ENCODE results near the gene ZNF598. TPM values are rescaled to one million over a fixed set of nuclear protein-coding genes. Genes with fewer than 3 reads are reported as not detected.

The ZNF598 gene
- total and polyA plus RNA-seq, 2 of the 13 experiments (the other 11 are each of a cell fraction or from before 2014, with no cell fraction given), result 13.5 to 14.2 TPM

DNA sequence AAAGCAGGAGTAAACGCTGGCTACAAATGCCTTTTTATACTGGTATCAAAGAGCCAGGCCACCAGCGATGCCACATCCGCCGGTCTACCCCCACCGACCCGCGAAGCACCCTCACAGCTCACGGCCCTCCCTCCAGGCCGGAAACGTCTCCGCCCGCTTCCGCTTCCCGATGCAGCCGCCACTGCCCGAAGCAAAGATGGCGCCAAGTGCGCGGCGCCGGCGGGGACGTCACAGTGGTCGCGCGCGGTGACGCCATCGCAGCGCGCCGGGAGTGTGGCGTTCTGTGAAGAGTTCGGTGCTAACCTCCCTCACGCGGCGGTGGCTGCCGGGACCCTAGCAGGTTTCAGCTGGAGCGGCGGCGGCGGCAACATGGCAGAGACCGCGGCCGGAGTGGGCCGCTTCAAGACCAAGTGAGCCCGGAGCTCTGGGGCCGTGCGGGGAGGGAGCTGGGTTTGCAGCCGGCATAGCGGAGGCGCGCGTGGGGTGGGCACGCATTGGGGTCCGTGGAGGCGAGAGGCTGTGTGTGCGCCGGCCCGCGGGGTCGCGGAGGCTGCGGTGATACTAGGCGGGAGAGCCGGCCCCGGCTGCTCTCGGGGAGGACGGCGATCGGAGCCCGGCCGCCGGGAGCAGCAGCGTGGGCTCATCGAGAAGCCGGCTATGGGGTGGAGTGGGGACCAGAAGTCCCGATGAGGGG is 37.7 kb downstream of the ZNF598 start, which contains the start of gene TBL3 (continued):
- TF ChIP-seq ZNF547 (CRISPR knock-in tag; IDR thresholded peaks at IDR 0.05) (peak; percentile 80; the same call in 1 of the 2 replicates), MED1 (CRISPR knock-in tag; IDR thresholded peaks at IDR 0.05) (peak; percentile 79), SRSF4 (IDR thresholded peaks at IDR 0.05; ENCODE audit: low read depth, low read length, poor library complexity, severe bottlenecking) (no peak), SOX13 (IDR thresholded peaks at IDR 0.05) (peak; percentile 23; the same call in 1 of the 2 replicates), SOX13 (CRISPR knock-in tag; conservative IDR thresholded peaks at IDR 0.05 in 1 of 2, IDR thresholded peaks at IDR 0.05 in 1 of 2) (peak in 1 of 2 experiments; percentile 52; a peak in 1 of 4 replicates), THAP11 (CRISPR knock-in tag; IDR thresholded peaks at IDR 0.05) (peak; percentile 98), DMAP1 (CRISPR knock-in tag; IDR thresholded peaks at IDR 0.05) (peak; percentile 95), ZNF556 (CRISPR knock-in tag; IDR thresholded peaks at IDR 0.05; ENCODE audit: borderline replicate concordance) (peak; percentile 98), RARA (CRISPR knock-in tag; IDR thresholded peaks at IDR 0.05) (peak; percentile 56), ZNF30 (CRISPR knock-in tag; IDR thresholded peaks at IDR 0.05) (no peak), TAF15 (IDR thresholded peaks at IDR 0.05; ENCODE audit: low read depth, low read length, poor library complexity, severe bottlenecking) (no peak), MXD4 (CRISPR knock-in tag; IDR thresholded peaks at IDR 0.05) (peak; percentile 92), PAX8 (CRISPR knock-in tag; IDR thresholded peaks at IDR 0.05; ENCODE audit: borderline replicate concordance) (0 out of 2 replicates have a peak, but pooled peaks have one; percentile 86), NAIF1 (CRISPR knock-in tag; IDR thresholded peaks at IDR 0.05; ENCODE audit: borderline replicate concordance) (no peak)
- TF ChIP-seq, protein P1, sequence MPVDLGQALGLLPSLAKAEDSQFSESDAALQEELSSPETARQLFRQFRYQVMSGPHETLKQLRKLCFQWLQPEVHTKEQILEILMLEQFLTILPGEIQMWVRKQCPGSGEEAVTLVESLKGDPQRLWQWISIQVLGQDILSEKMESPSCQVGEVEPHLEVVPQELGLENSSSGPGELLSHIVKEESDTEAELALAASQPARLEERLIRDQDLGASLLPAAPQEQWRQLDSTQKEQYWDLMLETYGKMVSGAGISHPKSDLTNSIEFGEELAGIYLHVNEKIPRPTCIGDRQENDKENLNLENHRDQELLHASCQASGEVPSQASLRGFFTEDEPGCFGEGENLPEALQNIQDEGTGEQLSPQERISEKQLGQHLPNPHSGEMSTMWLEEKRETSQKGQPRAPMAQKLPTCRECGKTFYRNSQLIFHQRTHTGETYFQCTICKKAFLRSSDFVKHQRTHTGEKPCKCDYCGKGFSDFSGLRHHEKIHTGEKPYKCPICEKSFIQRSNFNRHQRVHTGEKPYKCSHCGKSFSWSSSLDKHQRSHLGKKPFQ (CRISPR knock-in tag; IDR thresholded peaks at IDR 0.05; ENCODE audit: insufficient replicate concordance), result no peak
- TF ChIP-seq, protein P2, sequence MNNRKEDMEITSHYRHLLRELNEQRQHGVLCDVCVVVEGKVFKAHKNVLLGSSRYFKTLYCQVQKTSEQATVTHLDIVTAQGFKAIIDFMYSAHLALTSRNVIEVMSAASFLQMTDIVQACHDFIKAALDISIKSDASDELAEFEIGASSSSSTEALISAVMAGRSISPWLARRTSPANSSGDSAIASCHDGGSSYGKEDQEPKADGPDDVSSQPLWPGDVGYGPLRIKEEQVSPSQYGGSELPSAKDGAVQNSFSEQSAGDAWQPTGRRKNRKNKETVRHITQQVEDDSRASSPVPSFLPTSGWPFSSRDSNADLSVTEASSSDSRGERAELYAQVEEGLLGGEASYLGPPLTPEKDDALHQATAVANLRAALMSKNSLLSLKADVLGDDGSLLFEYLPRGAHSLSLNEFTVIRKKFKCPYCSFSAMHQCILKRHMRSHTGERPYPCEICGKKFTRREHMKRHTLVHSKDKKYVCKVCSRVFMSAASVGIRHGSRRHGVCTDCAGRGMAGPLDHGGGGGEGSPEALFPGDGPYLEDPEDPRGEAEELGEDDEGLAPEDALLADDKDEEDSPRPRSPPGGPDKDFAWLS (CRISPR knock-in tag; IDR thresholded peaks at IDR 0.05; ENCODE audit: borderline replicate concordance), result 0 out of 2 replicates have a peak, but pooled peaks have one; percentile 23
- TF ChIP-seq, protein P3, sequence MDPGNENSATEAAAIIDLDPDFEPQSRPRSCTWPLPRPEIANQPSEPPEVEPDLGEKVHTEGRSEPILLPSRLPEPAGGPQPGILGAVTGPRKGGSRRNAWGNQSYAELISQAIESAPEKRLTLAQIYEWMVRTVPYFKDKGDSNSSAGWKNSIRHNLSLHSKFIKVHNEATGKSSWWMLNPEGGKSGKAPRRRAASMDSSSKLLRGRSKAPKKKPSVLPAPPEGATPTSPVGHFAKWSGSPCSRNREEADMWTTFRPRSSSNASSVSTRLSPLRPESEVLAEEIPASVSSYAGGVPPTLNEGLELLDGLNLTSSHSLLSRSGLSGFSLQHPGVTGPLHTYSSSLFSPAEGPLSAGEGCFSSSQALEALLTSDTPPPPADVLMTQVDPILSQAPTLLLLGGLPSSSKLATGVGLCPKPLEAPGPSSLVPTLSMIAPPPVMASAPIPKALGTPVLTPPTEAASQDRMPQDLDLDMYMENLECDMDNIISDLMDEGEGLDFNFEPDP (CRISPR knock-in tag; conservative IDR thresholded peaks at IDR 0.05), result no peak
- TF ChIP-seq, protein P4, sequence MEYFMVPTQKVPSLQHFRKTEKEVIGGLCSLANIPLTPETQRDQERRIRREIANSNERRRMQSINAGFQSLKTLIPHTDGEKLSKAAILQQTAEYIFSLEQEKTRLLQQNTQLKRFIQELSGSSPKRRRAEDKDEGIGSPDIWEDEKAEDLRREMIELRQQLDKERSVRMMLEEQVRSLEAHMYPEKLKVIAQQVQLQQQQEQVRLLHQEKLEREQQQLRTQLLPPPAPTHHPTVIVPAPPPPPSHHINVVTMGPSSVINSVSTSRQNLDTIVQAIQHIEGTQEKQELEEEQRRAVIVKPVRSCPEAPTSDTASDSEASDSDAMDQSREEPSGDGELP (IDR thresholded peaks at IDR 0.05; ENCODE audit: borderline replicate concordance, low read depth), result peak; percentile 51; the same call in 1 of the 2 replicates
- TF ChIP-seq, protein P5, sequence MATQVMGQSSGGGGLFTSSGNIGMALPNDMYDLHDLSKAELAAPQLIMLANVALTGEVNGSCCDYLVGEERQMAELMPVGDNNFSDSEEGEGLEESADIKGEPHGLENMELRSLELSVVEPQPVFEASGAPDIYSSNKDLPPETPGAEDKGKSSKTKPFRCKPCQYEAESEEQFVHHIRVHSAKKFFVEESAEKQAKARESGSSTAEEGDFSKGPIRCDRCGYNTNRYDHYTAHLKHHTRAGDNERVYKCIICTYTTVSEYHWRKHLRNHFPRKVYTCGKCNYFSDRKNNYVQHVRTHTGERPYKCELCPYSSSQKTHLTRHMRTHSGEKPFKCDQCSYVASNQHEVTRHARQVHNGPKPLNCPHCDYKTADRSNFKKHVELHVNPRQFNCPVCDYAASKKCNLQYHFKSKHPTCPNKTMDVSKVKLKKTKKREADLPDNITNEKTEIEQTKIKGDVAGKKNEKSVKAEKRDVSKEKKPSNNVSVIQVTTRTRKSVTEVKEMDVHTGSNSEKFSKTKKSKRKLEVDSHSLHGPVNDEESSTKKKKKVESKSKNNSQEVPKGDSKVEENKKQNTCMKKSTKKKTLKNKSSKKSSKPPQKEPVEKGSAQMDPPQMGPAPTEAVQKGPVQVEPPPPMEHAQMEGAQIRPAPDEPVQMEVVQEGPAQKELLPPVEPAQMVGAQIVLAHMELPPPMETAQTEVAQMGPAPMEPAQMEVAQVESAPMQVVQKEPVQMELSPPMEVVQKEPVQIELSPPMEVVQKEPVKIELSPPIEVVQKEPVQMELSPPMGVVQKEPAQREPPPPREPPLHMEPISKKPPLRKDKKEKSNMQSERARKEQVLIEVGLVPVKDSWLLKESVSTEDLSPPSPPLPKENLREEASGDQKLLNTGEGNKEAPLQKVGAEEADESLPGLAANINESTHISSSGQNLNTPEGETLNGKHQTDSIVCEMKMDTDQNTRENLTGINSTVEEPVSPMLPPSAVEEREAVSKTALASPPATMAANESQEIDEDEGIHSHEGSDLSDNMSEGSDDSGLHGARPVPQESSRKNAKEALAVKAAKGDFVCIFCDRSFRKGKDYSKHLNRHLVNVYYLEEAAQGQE (IDR thresholded peaks at IDR 0.05; ENCODE audit: borderline replicate concordance in 1 of 2, low read depth in 1 of 2, low read length in 2 of 2), result no peak

Data from HepG2 (cell line).